ENCODE data around the gene PSMC3IP.
"Not testable (repeated sequence)": the region's sequence is repeated elsewhere in the genome, so short reads cannot be mapped to it uniquely, and the experiment has no call there.

PSMC3IP gene

DNA sequence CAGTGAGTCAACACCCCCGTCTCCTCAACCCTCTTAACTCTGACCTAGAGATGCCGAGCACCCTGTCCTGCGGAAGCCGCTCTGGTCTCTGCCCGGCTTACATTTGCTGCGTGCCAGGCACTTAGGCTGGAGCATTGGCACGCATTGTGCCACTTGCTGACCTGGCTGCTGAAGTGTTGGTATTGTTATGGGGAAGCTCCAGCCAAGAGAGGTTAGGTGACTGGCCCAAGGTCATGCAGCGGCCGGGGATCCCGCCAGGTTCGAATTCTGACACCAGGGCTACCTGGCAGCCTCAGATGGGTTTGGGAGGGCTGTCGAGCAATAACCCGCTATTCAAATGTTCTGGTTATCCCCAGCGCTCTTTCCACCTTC lies 29.8 kb downstream of the PSMC3IP start:
- TF ChIP-seq CTCF (IDR thresholded peaks at IDR 0.05; ENCODE audit: low read depth, low read length) = no peak
- DNase-seq (ENCODE audit: extremely low read depth, low read depth) = no peak

DNA sequence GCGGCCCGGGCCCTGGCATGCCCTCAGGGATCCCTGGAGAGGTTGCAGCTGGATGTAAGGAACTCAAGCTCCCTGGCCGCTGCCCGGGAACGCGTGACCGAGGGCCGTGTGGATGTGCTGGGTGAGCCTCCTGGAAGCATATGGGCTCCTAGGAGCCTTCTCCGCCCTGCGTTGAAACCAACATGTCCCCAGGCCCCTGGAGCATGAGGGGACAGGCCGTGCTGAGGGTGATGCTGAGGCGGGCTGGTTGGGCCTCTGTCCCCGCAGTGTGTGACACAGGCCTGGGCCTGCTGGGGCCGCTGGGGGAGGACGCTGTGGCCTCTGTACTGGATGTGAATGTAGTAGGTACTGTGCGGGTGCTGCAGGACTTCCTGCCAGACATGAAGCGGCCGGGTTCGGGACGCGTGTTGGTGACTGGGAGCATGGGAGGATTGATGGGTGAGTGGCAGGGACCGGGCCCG lies 30.5 kb downstream of the PSMC3IP start:
- no peak for DNase-seq (ENCODE audit: extremely low read depth, low read depth)
- no peak for TF ChIP-seq CTCF (IDR thresholded peaks at IDR 0.05; ENCODE audit: low read depth, low read length)

DNA sequence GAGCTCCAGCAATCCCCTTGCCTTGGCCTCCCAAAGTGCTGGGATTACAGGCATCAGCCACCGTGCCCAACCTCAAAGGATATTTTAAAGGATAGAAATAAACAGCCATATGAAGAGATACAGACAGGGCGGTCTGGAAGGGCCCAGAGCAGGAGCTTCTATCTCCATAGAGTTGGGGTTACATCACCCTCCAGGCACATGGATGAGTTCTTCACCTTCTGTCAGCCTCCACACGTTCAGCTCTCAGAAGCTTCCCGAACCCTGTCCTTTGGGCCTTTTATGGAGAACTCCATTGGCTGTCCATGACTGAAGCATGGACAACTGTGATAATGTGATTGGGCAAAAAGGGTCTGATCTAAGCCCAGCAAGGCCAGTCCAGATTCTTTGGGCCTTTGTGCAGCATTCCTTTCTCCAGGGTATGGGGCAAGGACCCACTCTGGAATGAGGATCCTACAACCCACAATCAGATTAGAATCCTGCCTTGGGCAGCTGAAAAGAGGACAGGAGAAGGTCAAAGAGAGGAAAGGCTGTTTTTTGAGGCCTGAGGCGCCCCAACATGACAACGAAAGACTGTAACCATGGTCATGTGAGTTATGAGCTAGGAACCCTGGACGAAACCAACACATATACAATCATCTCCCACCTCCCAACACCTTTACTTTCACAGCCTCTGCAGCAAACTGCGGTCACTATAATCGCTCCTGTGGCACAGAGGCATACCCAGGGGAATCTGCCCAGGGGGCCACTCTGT lies 31.6 kb downstream of the PSMC3IP start:
- DNase-seq (ENCODE audit: extremely low read depth, low read depth) = not testable (repeated sequence)

DNA sequence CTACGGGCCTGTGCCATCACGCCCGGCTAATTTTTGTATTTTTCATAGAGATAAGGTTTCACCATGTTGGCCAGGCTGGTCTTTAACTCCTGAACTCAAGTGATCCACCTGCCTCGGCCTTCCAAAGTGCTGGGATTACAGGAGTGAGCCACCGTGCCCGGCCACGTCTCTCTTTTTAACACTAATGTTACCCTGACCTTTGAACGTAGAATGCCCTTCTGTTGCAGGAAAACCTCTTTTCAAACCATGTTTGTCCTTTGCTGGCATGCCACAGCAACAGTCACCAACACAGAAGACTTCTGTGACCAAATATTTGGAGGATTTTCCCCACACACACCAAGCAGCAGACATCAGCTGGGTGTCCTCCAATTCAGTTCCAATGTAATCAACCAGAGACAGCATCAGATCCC lies 32.6 kb downstream of the PSMC3IP start:
- no peak for TF ChIP-seq CTCF (IDR thresholded peaks at IDR 0.05; ENCODE audit: low read depth, low read length)
- DNase-seq (ENCODE audit: extremely low read depth, low read depth) = no peak

DNA sequence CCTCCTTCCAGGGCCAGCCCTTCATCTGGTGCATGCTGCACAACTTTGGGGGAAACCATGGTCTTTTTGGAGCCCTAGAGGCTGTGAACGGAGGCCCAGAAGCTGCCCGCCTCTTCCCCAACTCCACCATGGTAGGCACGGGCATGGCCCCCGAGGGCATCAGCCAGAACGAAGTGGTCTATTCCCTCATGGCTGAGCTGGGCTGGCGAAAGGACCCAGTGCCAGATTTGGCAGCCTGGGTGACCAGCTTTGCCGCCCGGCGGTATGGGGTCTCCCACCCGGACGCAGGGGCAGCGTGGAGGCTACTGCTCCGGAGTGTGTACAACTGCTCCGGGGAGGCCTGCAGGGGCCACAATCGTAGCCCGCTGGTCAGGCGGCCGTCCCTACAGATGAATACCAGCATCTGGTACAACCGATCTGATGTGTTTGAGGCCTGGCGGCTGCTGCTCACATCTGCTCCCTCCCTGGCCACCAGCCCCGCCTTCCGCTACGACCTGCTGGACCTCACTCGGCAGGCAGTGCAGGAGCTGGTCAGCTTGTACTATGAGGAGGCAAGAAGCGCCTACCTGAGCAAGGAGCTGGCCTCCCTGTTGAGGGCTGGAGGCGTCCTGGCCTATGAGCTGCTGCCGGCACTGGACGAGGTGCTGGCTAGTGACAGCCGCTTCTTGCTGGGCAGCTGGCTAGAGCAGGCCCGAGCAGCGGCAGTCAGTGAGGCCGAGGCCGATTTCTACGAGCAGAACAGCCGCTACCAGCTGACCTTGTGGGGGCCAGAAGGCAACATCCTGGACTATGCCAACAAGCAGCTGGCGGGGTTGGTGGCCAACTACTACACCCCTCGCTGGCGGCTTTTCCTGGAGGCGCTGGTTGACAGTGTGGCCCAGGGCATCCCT lies 34.1 kb downstream of the PSMC3IP start:
- TF ChIP-seq CTCF (IDR thresholded peaks at IDR 0.05; ENCODE audit: low read depth, low read length) = no peak
- no peak for DNase-seq (ENCODE audit: extremely low read depth, low read depth)

DNA sequence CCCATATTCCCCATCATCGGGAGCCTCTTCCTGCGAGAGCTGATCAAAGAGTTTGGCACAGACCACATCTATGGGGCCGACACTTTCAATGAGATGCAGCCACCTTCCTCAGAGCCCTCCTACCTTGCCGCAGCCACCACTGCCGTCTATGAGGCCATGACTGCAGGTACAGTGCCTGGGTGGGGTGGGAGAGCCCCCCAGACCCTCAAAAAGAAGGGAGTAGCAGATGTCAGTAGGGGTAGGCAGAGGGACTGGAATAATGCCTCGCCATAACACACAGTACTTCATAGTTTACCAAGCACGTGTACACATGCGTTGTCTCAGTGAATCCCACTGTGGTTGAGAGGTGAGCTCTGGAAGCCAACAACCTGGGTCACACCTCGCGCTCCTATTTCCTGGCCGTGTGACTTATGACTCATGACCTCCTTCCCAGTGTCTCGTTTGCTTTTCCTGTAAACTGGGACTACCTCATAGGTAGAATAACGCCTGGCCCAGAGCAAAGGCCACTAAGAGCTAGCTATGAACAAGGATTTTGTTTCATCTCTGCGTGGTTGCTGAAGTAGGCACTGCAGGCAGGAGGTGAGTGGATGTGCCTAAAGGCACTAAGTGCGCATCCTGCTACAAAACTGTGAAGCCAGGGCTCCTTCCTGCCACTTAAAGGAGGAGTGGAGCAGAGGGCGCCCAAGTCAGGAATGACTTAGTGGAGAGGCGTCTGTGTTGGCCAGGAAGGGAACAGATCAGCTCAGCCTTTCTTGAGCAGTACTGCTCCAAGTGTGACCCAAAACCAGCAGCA lies 36.3 kb downstream of the PSMC3IP start:
- TF ChIP-seq CTCF (IDR thresholded peaks at IDR 0.05; ENCODE audit: low read depth, low read length) = no peak
- DNase-seq (ENCODE audit: extremely low read depth, low read depth) = no peak

DNA sequence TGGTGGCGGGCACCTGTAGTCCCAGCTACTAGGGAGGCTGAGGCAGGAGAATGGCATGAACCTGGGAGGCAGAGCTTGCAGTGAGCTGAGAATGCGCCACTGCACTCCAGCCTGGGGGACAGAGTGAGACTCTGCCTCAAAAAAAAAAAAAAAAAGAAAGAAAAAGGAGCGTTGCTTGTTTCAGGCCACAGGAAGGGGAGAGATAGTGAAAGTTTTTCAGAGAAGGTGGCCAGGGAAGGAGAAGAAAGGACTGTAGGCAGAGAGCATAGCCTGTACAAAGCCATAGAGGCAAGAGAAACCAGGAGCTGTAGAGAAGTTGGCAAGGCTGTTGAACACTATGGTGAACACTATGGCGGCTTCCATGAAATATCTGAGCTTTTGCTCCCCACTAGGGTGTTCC lies 37.0 kb downstream of the PSMC3IP start:
- DNase-seq (ENCODE audit: extremely low read depth, low read depth) = not testable (repeated sequence)

DNA sequence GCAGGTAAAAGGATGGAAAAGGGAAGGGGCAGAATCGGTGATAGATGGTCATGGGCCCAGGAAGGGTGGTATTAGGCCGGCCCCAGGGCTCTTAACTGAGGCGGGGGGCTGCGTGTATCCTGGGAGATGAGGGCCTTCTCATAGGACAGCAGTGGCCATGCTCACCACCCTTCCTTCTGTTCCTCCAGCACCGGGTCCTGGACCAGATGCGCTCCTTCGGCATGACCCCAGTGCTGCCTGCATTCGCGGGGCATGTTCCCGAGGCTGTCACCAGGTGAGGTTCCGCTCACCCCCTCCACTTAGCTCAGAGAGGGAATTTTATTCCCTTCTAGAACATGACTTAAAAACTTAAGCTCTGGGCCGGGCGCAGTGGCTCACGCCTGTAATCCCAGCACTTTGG lies 39.0 kb downstream of the PSMC3IP start:
- no peak for TF ChIP-seq CTCF (IDR thresholded peaks at IDR 0.05; ENCODE audit: low read depth, low read length)
- DNase-seq (ENCODE audit: extremely low read depth, low read depth) = no peak
